Common myeloid progenitor, CD34-positive (primary cell): Measurements from ENCODE around the gene UGGT2.

Experiments
- CTCF ChIA-PET: fragments of 350-600 bp; sonication (Branson Sonifier 250); formaldehyde crosslinking; loops from one replicate; lab custom pipeline; 2021; ENCODE audit warnings: antibody characterized with exemption; lab: Charles Lee
- POLR2A ChIA-PET: fragments of 350-600 bp; sonication (Branson Sonifier 250); formaldehyde crosslinking; loops from one replicate; lab custom pipeline; 2021; ENCODE audit warnings: antibody characterized with exemption; lab: Charles Lee
- DNase-seq, 3 donors: peaks; one replicate each; pipeline versions ENCODE4 v3.0.0 to v3.0.0-alpha.2; 2013
- H3K27ac ChIP-seq, 2 experiments: 1 replicate in 1 of 2; 2 replicates in 1 of 2; pipeline ENCODE4 v1.7.0; 2013; ENCODE audit warnings: inconsistent platforms in 2 of 2, low read length in 2 of 2, mild to moderate bottlenecking in 2 of 2, low read depth in 1 of 2, moderate library complexity in 1 of 2; ENCODE audit not compliant: severe bottlenecking in 2 of 2, insufficient read depth in 1 of 2, poor library complexity in 1 of 2
- H3K27me3 ChIP-seq, 5 experiments: replicated peaks in 2 of 5; 1 replicate in 3 of 5; 2 replicates in 2 of 5; pipeline versions ENCODE4 v1.6.1 to v1.7.0; 2013; ENCODE audit warnings: low read length in 4 of 5, mild to moderate bottlenecking in 2 of 5, moderate library complexity in 2 of 5, inconsistent platforms in 1 of 5; ENCODE audit not compliant: insufficient read depth in 5 of 5, control insufficient read depth in 4 of 5
- H3K36me3 ChIP-seq, 4 experiments: 1 replicate in 2 of 4; 2 replicates in 2 of 4; pipeline versions ENCODE4 v1.6.1 to v1.7.0; 2013; ENCODE audit warnings: low read length in 3 of 4, control low read depth in 1 of 4, mild to moderate bottlenecking in 1 of 4; ENCODE audit not compliant: control insufficient read depth in 4 of 4, insufficient read depth in 4 of 4
- H3K4me1 ChIP-seq, 4 experiments: 1 replicate in 3 of 4; 2 replicates in 1 of 4; pipeline versions ENCODE4 v1.6.1 to v1.7.1; 2013; ENCODE audit warnings: low read length in 3 of 4, mild to moderate bottlenecking in 3 of 4, control low read depth in 1 of 4, inconsistent platforms in 1 of 4, moderate library complexity in 1 of 4; ENCODE audit not compliant: control insufficient read depth in 4 of 4, insufficient read depth in 4 of 4; ENCODE audit errors: control extremely low read depth in 1 of 4
- H3K4me3 ChIP-seq, 7 experiments: 1 replicate in 4 of 7; 2 replicates in 3 of 7; pipeline versions ENCODE4 v1.5.1 to v1.7.0; 2013; ENCODE audit warnings: mild to moderate bottlenecking in 7 of 7, low read length in 6 of 7, moderate library complexity in 6 of 7, inconsistent platforms in 2 of 7, low read depth in 2 of 7, control low read depth in 1 of 7; ENCODE audit not compliant: insufficient read depth in 4 of 7, control insufficient read depth in 1 of 7; ENCODE audit errors: extremely low read depth in 1 of 7
- H3K9me3 ChIP-seq, 5 experiments: 1 replicate in 4 of 5; 2 replicates in 1 of 5; pipeline versions ENCODE4 v1.6.1 to v1.7.1; 2013; ENCODE audit warnings: low read length in 4 of 5, mild to moderate bottlenecking in 2 of 5, inconsistent platforms in 1 of 5, low read depth in 1 of 5, moderate library complexity in 1 of 5; ENCODE audit not compliant: control insufficient read depth in 4 of 5, insufficient read depth in 2 of 5; ENCODE audit errors: control extremely low read depth in 1 of 5
- WGBS: methylation state at CpG from one replicate; pipeline ENCODE4 v1.1.5; 2013; ENCODE audit not compliant: insufficient coverage; 5-methylcytosine and 5-hydroxymethylcytosine counted together

UGGT2 gene

DNA sequence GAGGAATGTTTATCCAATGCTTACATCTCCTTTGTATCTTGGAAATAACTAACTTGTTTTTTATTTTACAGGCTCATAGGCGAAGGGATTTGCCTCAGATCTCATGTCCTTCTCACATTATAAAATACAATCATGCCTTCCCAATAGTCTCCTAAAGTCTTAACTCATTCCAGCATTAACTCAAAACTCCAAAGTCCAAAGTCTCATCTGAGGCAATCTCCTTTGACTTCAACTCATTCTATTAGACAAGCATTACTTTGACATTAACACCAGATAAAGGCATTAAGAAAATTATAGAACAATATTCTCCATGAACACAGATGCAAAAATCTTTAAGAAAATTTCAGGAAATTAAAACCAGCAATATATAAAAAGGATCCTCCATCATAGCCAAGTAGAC, 238.7 kb downstream of the UGGT2 start:
- H3K4me3 ChIP-seq = no peak overlapping the region
- H3K9me3 ChIP-seq = peaks cover 0 to 24% (median 4%) of the 10 kb centered on the region in 5 experiments
- ChIA-PET POLR2A (no interaction called here), CTCF (interaction anchor here (0.6 kb wide), 1 partner anchor 1194 kb away, joined by 3 read pairs; no protein-coding TSS in a partner anchor)
- H3K27ac ChIP-seq = no peak overlapping the region
- WGBS = 94% methylated on average over 1 of the region's 1 CpG
- H3K36me3 ChIP-seq = peaks cover 0 to 11% (median 3%) of the 10 kb centered on the region in 4 experiments
- H3K27me3 ChIP-seq = no peaks in the 10 kb centered on the region
- no peak for DNase-seq
- H3K4me1 ChIP-seq = no peaks in the 10 kb centered on the region

DNA sequence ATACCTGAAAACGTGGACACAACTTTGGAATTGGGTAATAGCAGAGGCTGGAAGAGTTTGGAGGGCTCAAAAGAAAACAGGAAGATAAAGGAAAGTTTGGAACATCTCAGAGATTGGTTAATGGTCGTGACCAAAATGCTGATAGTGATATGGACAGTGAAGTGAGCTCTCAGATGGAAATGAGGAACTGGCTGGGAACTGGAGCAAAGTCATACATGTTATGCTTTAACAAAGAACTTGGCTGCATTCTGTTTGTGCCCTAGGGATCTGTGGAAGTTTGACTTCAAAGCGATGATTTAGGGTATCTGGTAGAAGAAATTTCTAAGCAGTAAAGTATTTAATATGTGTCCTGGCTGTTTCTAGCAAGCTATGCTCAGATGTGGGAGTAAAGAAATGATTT, 240.1 kb downstream of the UGGT2 start:
- Histone ChIP-seq H3K36me3 (peaks cover 0 to 11% (median 3%) of the 10 kb centered on the region in 4 experiments), H3K4me3 (no peak overlapping the region), H3K4me1 (no peaks in the 10 kb centered on the region), H3K9me3 (peaks cover 0 to 26% (median 7%) of the 10 kb centered on the region in 5 experiments), H3K27ac (no peak overlapping the region), H3K27me3 (no peaks in the 10 kb centered on the region)
- ChIA-PET CTCF (interaction anchor here (0.9 to 1.4 kb wide), 3 partner anchors 12 to 22 kb away, joined by 3 read pairs; no protein-coding TSS in a partner anchor), POLR2A (no interaction called here)
- 100% methylated on average over 3 of the region's 3 CpGs for WGBS
- no peak for DNase-seq

DNA sequence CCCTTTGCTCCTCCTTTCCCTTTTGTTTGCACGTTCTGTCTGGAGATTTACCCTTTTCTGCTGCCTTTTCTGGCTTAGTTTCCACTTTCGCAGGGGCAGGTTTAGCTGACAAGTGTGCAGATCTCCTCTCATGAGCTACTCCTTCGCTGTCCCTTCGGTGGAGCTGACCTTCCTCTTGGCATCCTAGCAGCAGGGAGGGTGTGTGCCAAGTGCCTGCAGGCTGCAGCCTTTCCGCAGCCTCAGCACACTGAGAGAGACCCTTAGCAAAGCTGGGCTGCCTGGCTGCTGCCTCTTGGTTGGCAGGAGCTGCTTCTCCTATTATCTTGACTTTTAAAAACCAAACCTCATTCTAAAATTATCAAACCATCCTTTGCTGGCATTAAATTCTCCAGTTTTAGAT, 243.8 kb downstream of the UGGT2 start:
- H3K4me3 ChIP-seq = no peak overlapping the region
- H3K36me3 ChIP-seq = peaks cover 0 to 7% (median 0%) of the 10 kb centered on the region in 4 experiments
- no peak overlapping the region for H3K27ac ChIP-seq
- POLR2A ChIA-PET = no interaction called here
- no peaks in the 10 kb centered on the region for H3K4me1 ChIP-seq
- H3K9me3 ChIP-seq = peaks cover 0 to 28% (median 7%) of the 10 kb centered on the region in 5 experiments
- CTCF ChIA-PET = interaction anchor here (0.6 to 2.4 kb wide), 2 partner anchors 25 to 112 kb away, joined by 6 to 8 read pairs; no protein-coding TSS in a partner anchor
- no peaks in the 10 kb centered on the region for H3K27me3 ChIP-seq
- no peak for DNase-seq
- 97% methylated on average over 5 of the region's 5 CpGs for WGBS

DNA sequence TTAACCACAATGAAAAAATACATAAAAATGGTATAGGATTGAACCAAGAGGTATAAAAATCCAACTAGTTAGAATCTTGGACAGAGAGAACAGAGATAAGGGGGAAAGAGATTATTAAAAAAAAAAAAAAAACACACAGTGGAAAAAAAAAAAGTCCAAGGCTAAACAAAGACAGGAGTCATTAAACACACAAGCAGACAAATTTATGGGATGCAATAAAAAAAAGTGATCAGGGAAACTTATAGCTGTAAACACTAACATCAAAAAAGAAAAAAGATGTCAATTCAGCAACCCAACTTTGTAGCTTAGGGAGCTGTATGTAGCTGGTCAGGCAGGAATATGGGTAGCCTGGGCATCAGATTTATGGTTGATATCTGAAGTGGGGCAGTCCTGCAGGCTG, 247.3 kb downstream of the UGGT2 start:
- Histone ChIP-seq H3K36me3 (no peaks in the 10 kb centered on the region), H3K27me3 (no peaks in the 10 kb centered on the region), H3K9me3 (peaks cover 0 to 9% (median 4%) of the 10 kb centered on the region in 5 experiments), H3K4me1 (no peaks in the 10 kb centered on the region), H3K4me3 (no peak overlapping the region), H3K27ac (no peak overlapping the region)
- no peak for DNase-seq
- CTCF ChIA-PET = no interaction called here
- POLR2A ChIA-PET = no interaction called here

DNA sequence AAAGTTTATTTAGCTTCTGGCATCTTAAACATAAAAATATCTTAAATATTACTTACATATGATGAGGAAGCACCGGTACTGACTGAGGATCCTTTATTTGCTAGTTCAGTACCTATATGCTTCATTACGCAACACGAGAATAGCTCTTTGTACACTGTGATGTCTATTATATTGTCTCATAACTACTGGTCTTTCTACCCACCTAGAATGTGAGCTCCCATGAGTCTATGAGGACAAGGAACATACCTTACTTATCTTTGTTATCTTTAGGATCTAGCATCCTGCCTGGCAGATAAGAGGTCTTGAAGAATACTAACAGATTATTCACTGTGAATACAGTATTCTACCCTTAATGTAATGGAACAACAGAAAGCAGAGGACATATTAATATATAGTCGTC, 251.4 kb downstream of the UGGT2 start:
- WGBS = 90% methylated on average over 2 of the region's 4 CpGs
- H3K27ac ChIP-seq = no peak overlapping the region
- H3K4me3 ChIP-seq = no peak overlapping the region
- POLR2A ChIA-PET = no interaction called here
- peaks cover 0 to 2% (median 0%) of the 10 kb centered on the region in 5 experiments for H3K9me3 ChIP-seq
- H3K36me3 ChIP-seq = peaks cover 0 to 4% (median 0%) of the 10 kb centered on the region in 4 experiments
- CTCF ChIA-PET = no interaction called here
- H3K27me3 ChIP-seq = no peaks in the 10 kb centered on the region
- no peaks in the 10 kb centered on the region for H3K4me1 ChIP-seq
- no peak for DNase-seq

DNA sequence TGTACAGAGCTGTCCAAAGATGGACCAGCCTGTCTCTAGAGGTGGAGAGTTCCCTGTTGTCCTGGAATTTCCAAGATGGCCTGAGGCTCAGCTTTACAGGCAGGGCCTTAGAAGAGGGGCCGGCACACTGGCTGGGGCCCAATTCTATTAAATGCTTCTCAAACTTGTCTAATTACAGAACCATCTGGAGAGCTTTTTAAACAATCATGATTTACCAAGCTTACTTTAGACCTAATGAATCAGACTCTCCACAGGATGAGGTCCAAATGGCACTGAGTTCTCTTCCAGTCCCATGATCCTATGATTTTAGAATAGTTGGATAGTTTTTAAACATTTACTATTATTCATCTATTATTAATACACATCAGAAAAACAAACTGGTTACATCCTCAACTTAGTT, 252.8 kb downstream of the UGGT2 start:
- ChIA-PET POLR2A (no interaction called here), CTCF (interaction anchor here (0.8 kb wide), 1 partner anchor 228 kb away, joined by 3 read pairs; no protein-coding TSS in a partner anchor)
- no peak overlapping the region for H3K4me3 ChIP-seq
- peaks cover 0 to 4% (median 0%) of the 10 kb centered on the region in 4 experiments for H3K36me3 ChIP-seq
- H3K27ac ChIP-seq = no peak overlapping the region
- H3K9me3 ChIP-seq = no peaks in the 10 kb centered on the region
- no peaks in the 10 kb centered on the region for H3K27me3 ChIP-seq
- no peaks in the 10 kb centered on the region for H3K4me1 ChIP-seq
- DNase-seq = no peak
- 100% methylated on average over 1 of the region's 1 CpG for WGBS

DNA sequence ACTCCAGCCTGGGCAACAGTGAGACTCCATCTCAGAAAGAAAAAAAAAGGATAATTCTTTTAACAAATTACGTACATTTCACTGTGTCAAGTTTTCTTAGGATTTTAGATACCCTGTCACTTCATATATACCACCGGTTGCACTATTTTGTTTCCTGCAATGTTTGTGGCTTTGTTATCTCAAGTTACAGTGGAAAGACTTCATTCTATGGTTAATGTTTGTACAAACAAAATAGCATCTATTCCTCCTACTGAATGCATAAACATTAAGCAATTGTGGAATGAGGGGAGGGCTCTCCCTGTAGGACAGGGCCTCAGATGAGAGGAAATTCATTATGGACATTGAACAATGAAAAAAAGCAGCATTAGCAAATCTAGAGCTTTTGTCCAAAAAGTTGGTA, 256.2 kb downstream of the UGGT2 start:
- Histone ChIP-seq H3K36me3 (peaks cover 4 to 18% (median 11%) of the 10 kb centered on the region in 4 experiments), H3K9me3 (no peaks in the 10 kb centered on the region), H3K27ac (no peak overlapping the region), H3K4me3 (no peak overlapping the region), H3K27me3 (no peaks in the 10 kb centered on the region), H3K4me1 (no peaks in the 10 kb centered on the region)
- no CpG with 5 or more reads among the region's 2 CpGs for WGBS
- ChIA-PET POLR2A (no interaction called here), CTCF (no interaction called here)
- no peak for DNase-seq
